GM19099 (cell line): ENCODE results near the gene SRCIN1.

Experiments used
- POLR2A ChIP-seq: IDR thresholded peaks from 3 replicates; pipeline ENCODE4 v1.6.1; 2011; ENCODE audit warnings: low read depth; ENCODE audit not compliant: insufficient read length; ENCODE audit errors: extremely low read depth

Gene SRCIN1

DNA sequence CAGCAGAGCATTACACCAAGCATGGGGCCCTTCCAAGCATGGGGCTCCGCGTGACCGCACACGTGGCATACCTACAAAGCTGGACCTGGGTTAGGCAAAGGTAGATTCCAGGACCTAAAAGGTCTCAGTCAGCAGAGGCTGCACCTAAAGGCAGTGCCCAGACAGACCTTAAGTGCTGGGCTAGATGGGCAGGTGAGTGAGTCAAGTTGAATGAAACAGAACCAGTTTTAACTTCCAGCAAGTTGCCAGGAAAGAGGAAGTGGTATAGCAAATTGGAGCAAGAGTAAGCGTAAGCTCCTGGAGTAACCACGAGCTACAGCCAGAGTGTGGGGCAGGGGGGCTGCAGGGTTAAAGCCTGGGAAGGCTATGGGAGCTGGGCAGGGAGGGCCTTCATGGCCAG, 49.5 kb downstream of the SRCIN1 start:
- TF ChIP-seq POLR2A: no peak

DNA sequence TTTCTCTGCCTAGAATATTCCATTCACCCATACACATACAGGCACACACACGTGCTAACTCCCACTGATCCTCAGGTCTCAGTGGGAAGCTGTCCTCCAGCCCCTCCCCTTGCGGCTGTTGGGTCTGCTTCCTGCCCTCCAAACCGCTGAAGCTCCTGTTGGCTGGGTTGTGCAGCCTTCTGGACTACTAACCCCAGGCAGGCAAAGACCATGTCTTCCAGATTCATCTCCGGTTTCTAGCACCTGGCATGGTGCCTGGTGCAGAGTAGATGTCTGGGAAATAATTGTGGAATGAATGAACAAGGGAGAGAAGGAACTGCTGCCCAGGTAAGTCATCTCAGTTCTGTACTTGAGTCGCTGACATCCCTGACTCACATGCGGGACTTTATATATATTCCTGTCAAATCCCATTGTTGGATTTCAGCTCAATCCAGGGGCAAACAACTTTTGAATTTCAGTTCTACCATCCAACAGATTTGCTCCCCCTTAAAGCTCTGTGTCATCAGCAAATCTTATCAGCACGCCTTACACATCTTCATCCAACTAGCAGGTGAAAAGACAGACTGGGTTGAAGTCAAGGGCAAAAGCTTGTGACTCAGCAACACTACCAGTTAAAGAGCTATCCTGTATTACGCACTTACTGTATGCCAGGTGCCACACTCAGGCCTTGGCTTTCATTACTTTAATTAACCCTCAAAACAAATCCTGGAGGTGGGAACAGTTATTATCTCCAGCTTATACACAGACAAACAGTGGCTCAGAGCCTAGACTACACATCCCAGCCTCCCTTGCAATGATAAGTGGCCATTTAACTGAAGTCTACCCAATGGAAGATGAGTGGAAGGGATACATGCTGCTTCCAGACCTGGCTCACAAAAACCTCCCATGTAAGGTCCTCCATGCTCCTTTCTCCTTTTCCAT, 51.1 kb downstream of the SRCIN1 start:
- no peak for TF ChIP-seq POLR2A

DNA sequence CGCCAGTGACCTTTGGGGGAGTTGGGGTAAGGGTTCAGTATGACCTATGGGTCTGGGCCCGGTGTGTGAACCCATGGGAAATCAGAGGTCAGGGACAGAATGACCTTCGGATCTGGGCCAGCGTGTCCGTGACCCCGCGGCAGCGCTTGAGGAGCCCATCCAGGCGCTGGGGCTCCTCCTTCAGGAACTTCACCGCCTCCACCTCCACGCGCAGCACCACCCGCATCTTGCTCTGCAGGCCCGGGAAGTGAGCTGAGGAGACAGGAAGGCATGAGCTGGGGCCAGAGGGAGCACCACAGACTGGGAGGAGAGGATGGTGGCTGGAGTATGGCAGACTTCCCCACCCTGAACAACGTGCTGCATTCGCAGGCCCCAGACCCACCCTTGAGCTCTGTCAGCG, 53.4 kb downstream of the SRCIN1 start:
- TF ChIP-seq POLR2A: no peak

DNA sequence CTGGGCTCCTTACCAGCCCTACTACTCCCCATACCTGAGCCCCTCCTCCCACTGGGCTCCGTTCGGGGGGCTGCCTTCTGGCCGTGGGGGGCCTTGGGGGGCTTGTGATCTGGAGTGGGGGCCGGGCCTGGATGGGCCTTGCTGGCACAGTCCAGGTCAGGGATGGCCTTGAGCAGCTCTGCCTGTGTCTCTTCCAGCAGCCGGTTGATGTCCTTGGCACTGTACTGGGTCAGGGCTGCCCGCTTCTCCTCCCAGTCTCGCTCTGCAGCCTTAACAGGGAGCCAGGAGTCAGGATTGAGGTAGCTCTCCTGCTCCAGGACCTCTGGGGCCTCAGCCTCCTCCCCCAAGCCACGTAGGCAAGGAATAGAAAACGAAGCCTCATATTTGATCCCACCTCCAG, 54.6 kb downstream of the SRCIN1 start:
- no peak for TF ChIP-seq POLR2A

DNA sequence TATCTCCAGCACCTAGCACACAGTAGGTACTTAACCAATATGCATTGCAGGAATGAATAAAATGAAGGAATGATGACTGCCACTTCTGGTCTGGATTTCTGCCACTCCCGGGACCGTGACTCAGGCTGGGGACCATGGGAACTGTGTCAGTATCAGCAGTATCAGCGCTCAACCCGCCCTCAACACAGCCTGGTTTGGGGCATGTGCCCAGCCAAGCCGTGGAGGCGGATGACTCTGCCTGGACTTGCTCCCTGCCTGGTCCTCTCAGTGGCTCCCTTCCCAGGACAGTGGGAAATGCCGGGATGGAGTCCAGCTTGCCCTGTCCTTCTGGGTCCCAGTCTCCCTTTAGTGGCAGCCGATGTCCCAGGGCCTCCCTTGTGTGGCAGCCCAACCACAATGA, 55.1 kb downstream of the SRCIN1 start:
- TF ChIP-seq POLR2A: no peak

DNA sequence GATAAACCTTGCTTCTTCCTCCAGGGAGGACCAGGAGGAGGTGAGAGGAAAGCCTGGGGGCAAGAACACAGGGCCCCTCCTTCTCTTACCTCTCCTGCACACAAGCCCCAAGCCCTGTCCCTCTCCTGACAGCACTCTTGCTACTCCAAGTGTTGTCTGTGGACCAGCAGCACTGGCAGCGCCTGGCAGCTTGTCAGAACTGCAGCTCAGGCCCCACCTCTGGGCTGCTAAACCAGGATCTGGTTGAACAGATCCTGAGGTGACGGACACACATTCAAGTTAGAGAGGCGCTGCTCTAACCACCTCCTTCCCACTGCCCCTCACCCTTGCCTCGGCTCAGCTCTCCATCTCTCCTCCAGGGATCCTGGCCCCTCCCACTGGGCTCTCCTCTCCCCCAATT, 56.5 kb downstream of the SRCIN1 start:
- TF ChIP-seq POLR2A: no peak

DNA sequence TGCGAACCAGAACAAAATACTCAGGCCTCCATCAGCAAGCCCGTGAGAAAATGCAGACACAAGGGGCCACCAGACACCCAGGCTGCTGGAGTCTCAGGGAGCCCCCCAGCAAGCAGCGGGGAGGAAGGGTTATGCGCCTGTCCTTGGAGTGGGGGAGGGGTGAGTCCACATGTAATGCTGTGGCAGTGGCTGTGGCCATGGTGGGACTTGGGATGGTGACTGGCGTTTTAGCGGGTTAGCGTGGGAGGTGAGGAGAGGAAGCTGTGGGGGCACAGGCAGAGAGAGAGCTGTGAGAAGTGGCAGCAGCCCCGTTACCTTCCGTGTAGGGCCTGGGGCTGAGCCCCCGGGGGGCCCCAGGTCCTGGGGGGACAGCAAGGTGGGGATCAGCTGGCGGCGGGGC, 58.3 kb downstream of the SRCIN1 start:
- TF ChIP-seq POLR2A: no peak

DNA sequence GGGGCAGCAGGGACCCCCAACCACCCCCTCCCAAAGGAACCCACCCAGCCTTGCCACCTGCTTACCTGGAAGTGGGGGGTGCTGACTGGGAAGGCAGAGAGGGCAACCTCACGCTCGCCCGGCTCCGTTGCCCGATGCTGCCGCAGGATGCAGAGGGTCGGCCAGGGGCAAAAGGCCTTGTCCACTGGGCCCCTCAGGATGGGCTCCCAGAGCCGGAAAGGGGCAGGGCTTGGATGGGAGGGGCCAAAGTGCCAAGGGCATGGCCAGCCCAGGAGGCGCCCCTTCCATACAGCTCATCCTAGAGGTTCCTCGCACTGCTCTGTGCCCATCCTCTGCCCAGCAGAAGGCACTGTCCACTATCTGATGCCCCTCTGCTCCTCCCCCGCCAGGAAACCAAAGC, 59.4 kb downstream of the SRCIN1 start:
- no peak for TF ChIP-seq POLR2A

DNA sequence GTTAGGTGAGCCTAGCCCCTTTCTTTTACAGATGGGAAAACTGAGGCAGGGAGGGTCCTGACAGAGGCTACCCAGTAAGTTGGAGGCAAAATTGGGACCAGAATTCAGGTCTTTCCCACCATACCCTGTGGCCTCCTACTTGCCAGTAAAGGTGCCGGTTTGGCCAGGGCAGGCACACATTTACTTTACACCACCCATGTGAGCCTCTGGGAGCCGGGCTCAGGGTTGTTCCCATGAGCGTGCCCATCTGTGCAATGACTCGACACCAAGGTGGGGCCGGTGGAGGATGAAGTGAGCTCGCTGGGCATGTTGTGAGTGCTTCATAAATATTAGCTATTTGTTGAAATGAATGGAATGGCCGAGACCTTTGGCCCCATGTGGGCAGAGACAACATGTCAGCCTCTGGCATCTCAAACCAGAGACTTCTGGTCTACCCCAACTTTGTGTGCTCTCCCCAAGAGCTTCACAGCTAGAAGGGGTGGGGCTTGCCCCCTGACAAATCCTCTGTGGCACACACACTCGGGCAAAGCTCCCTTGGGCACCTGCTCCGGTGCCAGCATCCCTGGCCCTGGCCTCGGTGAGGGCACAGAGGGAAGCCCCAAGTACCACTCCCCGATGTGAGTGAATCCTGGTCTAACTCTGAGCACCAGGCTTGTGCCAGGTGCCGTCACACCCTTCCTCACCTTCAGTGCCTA, 60.1 kb downstream of the SRCIN1 start:
- TF ChIP-seq POLR2A: no peak

DNA sequence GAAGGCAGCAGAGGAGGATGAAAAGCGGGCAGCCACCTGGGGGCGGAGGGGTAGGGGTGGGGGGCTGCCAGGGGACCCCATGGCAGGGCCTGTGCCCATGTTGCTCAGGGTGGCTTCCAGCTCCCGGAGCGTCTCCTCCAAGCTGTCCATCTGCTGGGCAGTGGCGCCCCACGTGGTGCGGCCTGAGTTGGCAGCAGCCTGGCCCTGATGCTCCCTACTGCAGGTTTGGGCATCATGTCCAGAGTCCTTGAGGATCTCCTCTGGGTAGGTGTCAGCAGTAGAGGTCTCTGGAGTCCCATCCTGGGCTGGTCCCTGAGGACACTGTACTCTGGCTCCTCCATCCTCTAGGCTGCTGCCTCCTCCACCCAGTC, 60.9 kb downstream of the SRCIN1 start:
- no peak for TF ChIP-seq POLR2A

DNA sequence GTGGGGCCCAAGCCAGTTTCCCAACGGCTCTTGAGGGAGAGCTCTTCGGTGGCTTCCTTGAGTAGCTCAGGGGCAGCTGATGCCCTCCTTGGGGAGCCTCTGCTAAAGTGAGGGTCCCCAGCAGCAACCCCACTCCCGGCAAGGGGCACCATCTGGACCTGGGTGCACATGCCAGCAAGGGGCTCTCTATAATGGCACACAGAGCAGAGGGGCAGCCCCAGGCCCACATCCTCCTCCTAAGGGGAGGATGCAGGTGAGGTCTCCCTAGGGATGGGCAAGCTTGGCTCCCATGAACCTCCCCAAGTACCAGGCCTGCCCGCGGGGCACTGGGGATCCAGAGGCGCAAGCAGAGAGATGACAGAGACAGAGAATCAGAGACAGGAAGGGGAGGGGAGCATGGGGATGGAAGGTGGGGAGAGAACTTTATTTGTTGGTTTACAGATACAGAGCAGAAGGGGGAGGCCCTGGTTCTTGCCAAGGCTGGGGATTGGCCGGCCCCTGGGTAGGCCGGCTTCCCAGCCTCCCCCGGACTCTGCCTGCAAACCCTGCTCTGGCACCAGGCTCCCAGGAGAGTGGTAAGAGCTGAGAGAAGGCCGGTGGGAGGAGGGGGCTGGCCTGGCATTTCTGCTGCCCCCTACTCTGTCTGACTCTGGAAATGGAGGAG, 61.4 kb downstream of the SRCIN1 start:
- no peak for TF ChIP-seq POLR2A

DNA sequence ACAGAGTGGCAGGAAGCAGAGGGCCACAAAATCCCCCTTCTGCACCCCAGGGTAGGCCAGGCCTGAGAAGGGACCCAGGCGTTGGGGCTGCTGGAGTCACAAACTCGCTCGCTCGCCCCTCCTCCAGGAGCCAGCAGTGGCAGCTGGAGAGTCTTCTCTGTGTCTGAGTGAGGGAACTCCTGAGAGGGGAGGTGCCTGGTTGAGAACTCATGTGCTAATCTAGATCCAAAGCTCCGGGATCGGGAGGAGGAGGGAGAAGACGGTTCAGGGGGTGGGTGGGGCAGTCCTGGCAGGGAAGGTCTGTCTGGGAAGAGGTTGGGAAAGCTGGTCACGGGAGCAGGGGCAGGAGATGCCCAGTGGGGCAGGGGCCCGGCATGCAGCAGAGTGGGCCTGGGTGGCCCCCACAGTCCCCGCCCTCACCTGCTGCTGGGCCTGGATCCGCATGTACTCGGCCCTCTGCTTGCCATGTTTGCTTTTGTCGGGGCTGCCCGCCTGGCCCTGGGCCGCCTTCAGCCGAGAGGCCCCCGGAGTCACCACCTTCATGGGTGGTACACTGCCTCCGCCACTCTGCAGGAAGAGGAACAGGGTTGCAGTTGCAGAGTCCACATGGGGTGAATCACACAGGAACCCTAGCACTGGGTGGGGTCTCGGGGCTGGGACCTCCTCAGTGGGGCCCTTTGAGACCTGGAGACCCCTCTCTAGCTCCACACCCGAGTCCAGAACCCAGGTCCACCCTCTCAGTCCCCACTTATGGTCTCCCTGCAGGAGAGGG, 62.2 kb downstream of the SRCIN1 start:
- TF ChIP-seq POLR2A: no peak

DNA sequence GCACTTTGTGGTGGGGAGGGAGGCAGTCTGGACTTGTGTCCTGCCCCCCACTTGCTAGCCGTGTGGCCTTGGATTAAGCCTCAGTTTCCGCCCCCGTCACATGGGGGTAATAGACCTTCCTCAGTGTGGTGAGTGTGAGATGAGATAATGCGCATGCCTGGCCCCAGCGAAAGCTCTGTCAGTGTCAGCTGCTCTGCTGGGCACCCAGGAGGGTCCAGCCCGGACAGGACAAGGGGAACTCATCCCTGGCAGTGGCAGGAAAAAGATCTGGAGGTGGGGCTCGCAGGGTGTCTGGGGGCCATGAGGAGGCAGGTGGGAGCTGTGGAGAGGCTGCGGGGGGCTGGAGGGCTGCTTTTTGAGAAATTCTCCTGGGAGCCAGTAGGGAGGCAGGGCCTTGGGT, 63.5 kb downstream of the SRCIN1 start:
- TF ChIP-seq POLR2A: no peak

DNA sequence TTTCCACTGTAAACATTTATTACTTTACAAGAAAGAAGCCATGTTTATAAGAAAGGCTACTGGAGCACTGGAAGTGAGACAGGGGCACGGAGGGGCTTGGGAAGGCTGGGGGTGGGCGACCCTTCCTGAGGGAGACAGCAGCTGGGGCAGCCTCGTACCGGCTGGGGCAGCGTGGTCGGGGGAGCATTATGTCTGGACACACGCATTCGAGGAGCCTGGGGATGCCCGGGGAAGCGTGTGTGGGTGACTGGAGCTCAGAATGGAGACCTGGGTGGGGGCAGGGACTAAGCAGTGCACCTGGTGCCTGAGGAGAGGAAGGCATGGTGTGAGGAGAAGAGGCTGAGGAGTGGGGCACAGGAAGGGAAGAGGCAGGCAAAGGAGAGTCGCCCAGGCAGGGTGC, 64.5 kb downstream of the SRCIN1 start:
- TF ChIP-seq POLR2A: no peak

DNA sequence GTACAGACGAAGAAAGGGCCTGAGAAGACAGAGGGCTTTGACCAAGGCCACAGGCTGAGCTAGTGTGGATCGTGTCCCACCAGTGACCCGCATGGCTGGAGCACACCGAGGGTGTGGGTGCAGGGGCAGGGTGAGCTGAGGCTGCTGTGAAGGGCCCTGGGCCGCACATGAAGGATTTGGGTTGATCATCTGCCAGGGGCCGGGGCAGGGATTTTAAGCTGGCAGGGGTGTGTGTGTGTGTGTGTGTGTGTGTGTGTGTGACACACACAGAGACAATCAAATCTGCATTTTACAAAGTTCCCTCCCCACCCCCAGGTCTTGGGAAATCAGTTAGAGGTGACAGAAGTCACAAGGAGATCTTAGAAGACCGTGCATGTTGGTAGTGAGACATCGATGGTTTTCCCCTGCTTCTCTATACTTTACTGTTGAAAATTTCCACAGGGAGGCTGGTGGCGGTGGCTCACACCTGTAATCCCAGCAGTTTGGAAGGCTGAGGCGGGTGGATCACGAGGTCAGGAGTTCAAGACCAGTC, 65.2 kb downstream of the SRCIN1 start:
- TF ChIP-seq POLR2A: no peak
